Measurements from ENCODE around the gene MRPL4. TPM values are rescaled to one million over a fixed set of nuclear protein-coding genes. Genes with fewer than 3 reads are reported as not detected.

Gene MRPL4
- polyA plus RNA-seq, 1 donor (not counting 4 experiments of a cell fraction or from before 2014, with no cell fraction given), result 29.4 TPM

DNA sequence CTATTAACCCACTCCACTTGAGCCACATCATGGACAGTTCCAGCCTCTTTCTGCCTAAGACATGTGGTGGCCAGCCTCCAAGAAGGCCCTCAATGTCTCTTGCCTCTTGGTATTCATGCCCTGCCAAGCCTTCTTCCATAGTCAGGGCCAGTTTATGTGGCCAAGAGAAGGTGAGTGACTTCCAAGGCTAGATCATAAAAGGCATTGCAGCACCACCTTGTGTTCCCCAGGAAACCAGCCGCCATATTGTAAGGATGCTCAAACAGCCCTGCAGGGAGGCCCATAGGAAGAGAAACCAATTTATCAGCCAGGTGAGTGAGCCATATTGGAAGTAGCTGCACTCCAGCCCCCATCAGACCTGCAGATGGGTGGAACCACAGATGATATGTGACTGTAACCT lies 45.0 kb upstream of the MRPL4 start:
- Histone ChIP-seq H3K79me2 (ENCODE audit: control insufficient read depth, insufficient read depth, low read length) (no peaks in the 10 kb centered on the region), H3K4me2 (ENCODE audit: control insufficient read depth, extremely low read depth, insufficient read depth, low read depth, low read length) (no peak overlapping the region), H3K27me3 (ENCODE audit: control insufficient read depth, extremely low read depth, insufficient read depth, low read length) (no peaks in the 10 kb centered on the region), H2AFZ (ENCODE audit: control insufficient read depth, low read length) (no peak overlapping the region), H4K20me1 (ENCODE audit: control insufficient read depth, extremely low read depth, insufficient read depth, low read length) (no peaks in the 10 kb centered on the region), H3K27ac (ENCODE audit: control insufficient read depth, insufficient read depth, low read length) (no peak overlapping the region), H3K36me3 (ENCODE audit: control insufficient read depth in 2 of 2, extremely low read depth in 1 of 2, insufficient read depth in 2 of 2, low read length in 2 of 2) (no peaks in the 10 kb centered on the region), H3K9me1 (ENCODE audit: control insufficient read depth, extremely low read depth, insufficient read depth, low read length) (no peaks in the 10 kb centered on the region), H3K4me1 (ENCODE audit: control insufficient read depth, extremely low read depth, insufficient read depth, low read length) (no peaks in the 10 kb centered on the region), H3K9ac (ENCODE audit: control insufficient read depth, extremely low read depth, insufficient read depth, low read length) (no peak overlapping the region), H3K9me3 (ENCODE audit: control insufficient read depth, low read depth, low read length) (no peaks in the 10 kb centered on the region), H3K4me3 (ENCODE audit: control insufficient read depth in 2 of 3, extremely low read depth in 1 of 3, insufficient read depth in 2 of 3, low read depth in 1 of 3, low read length in 3 of 3) (no peak overlapping the region)
- TF ChIP-seq EZH2 (IDR thresholded peaks at IDR 0.05; ENCODE audit: low read length), result no peak
- TF ChIP-seq, protein P1, sequence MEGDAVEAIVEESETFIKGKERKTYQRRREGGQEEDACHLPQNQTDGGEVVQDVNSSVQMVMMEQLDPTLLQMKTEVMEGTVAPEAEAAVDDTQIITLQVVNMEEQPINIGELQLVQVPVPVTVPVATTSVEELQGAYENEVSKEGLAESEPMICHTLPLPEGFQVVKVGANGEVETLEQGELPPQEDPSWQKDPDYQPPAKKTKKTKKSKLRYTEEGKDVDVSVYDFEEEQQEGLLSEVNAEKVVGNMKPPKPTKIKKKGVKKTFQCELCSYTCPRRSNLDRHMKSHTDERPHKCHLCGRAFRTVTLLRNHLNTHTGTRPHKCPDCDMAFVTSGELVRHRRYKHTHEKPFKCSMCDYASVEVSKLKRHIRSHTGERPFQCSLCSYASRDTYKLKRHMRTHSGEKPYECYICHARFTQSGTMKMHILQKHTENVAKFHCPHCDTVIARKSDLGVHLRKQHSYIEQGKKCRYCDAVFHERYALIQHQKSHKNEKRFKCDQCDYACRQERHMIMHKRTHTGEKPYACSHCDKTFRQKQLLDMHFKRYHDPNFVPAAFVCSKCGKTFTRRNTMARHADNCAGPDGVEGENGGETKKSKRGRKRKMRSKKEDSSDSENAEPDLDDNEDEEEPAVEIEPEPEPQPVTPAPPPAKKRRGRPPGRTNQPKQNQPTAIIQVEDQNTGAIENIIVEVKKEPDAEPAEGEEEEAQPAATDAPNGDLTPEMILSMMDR (optimal IDR thresholded peaks at IDR 0.05 in 1 of 3, IDR thresholded peaks at IDR 0.05 in 1 of 3, conservative IDR thresholded peaks at IDR 0.05 in 1 of 3; ENCODE audit: extremely low read depth in 1 of 3, insufficient read depth in 2 of 3, low read length in 3 of 3), result peak in 1 of 3 experiments; percentile 2
- FAIRE-seq (no peak), DNase-seq (ENCODE audit: low read depth, low spot score) (no peak)
- dilution Hi-C loops (cut with MboI; ENCODE audit: extremely low pct_ligation_motif_present, low sequenced_read_pairs), result no loop called here

DNA sequence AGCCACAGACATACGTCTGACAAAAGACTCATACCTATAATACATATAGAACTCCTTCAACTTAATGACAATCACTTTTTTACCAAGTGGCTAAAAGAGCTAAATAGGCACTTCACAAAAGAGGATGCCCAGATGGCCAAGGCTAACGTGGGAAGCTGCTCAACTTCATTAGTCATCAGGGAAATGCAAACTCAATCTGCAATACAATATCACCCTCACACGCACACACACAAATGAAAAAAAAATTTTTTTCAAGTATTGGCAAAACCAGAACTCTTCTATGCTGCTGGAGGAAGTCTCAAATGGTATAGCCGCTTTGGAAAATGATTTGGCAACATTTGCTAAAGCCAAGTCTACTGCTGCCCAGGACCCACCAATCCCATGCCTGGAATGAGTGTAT lies 42.7 kb upstream of the MRPL4 start:
- FAIRE-seq, result no peak
- H3K36me3 ChIP-seq (ENCODE audit: control insufficient read depth in 2 of 2, extremely low read depth in 1 of 2, insufficient read depth in 2 of 2, low read length in 2 of 2), result no peaks in the 10 kb centered on the region
- H3K9ac ChIP-seq (ENCODE audit: control insufficient read depth, extremely low read depth, insufficient read depth, low read length), result no peak overlapping the region

More for the DNA sequence above, 42.7 kb upstream of the MRPL4 start:
- Histone ChIP-seq H3K27ac (ENCODE audit: control insufficient read depth, insufficient read depth, low read length) (no peak overlapping the region), H4K20me1 (ENCODE audit: control insufficient read depth, extremely low read depth, insufficient read depth, low read length) (no peaks in the 10 kb centered on the region), H3K4me2 (ENCODE audit: control insufficient read depth, extremely low read depth, insufficient read depth, low read depth, low read length) (no peak overlapping the region), H3K4me1 (ENCODE audit: control insufficient read depth, extremely low read depth, insufficient read depth, low read length) (no peaks in the 10 kb centered on the region), H3K9me1 (ENCODE audit: control insufficient read depth, extremely low read depth, insufficient read depth, low read length) (no peaks in the 10 kb centered on the region), H3K27me3 (ENCODE audit: control insufficient read depth, extremely low read depth, insufficient read depth, low read length) (no peaks in the 10 kb centered on the region), H3K79me2 (ENCODE audit: control insufficient read depth, insufficient read depth, low read length) (no peaks in the 10 kb centered on the region), H3K9me3 (ENCODE audit: control insufficient read depth, low read depth, low read length) (no peaks in the 10 kb centered on the region), H3K4me3 (ENCODE audit: control insufficient read depth in 2 of 3, extremely low read depth in 1 of 3, insufficient read depth in 2 of 3, low read depth in 1 of 3, low read length in 3 of 3) (no peak overlapping the region), H2AFZ (ENCODE audit: control insufficient read depth, low read length) (no peak overlapping the region)
- TF ChIP-seq, protein P1 (optimal IDR thresholded peaks at IDR 0.05 in 1 of 3, IDR thresholded peaks at IDR 0.05 in 1 of 3, conservative IDR thresholded peaks at IDR 0.05 in 1 of 3; ENCODE audit: extremely low read depth in 1 of 3, insufficient read depth in 2 of 3, low read length in 3 of 3), result no peak
- TF ChIP-seq EZH2 (IDR thresholded peaks at IDR 0.05; ENCODE audit: low read length), result no peak
- DNase-seq (ENCODE audit: low read depth, low spot score), result no peak
- dilution Hi-C loops (cut with MboI; ENCODE audit: extremely low pct_ligation_motif_present, low sequenced_read_pairs), result no loop called here
